ENCODE data around the gene ARHGAP35. TPM values are rescaled to one million over a fixed set of nuclear protein-coding genes. Genes with fewer than 3 reads are reported as not detected.

ARHGAP35 gene
- total RNA-seq, 1 experiment from 2014 or later, result 81.7 TPM

DNA sequence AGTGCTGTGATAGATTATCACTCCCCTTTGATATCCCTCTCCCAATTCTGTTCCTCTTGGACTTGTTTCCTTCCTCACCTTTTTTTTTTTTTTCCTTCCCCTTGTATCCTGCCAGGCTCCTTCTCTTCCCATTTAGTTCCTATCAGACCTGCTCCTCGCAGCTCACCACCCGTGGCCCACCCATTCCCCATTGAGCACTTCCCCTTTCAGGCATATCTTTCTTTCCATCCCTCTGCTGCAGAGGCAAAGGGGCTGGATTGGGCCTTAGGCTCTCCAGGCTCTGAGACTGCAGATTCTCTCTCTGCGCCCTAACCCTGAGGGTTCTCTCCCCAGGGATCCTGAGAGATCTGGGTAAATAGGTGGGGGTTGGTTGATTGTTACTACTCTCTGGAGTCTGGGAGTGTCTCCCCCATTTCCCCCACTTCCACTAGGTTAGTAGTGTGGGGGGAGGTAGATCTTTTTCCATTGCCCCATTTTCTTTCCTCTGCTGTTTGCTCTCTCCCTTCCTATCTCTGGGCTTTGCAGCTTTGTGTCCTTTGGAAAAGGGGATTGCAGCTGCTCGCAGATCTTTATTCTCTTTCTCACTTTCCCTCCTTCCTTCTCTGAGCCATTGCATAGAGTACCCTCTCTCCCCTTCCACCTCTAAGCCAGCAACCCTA, 2.3 kb downstream of the ARHGAP35 start:
- Histone ChIP-seq H3K36me3 (ENCODE audit: control insufficient read depth, insufficient read depth, low read length) (peaks cover 3% of the 10 kb centered on the region), H3K9me3 (no peaks in the 10 kb centered on the region), H3K27me3 (replicated peaks; ENCODE audit: control insufficient read depth, insufficient read depth, low read length) (no peaks in the 10 kb centered on the region), H3K4me1 (peaks cover 54% of the 10 kb centered on the region), H3K4me3 (ENCODE audit: low read depth, low read length) (peak overlapping the region; percentile 90)
- TF ChIP-seq, protein P1, sequence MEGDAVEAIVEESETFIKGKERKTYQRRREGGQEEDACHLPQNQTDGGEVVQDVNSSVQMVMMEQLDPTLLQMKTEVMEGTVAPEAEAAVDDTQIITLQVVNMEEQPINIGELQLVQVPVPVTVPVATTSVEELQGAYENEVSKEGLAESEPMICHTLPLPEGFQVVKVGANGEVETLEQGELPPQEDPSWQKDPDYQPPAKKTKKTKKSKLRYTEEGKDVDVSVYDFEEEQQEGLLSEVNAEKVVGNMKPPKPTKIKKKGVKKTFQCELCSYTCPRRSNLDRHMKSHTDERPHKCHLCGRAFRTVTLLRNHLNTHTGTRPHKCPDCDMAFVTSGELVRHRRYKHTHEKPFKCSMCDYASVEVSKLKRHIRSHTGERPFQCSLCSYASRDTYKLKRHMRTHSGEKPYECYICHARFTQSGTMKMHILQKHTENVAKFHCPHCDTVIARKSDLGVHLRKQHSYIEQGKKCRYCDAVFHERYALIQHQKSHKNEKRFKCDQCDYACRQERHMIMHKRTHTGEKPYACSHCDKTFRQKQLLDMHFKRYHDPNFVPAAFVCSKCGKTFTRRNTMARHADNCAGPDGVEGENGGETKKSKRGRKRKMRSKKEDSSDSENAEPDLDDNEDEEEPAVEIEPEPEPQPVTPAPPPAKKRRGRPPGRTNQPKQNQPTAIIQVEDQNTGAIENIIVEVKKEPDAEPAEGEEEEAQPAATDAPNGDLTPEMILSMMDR (IDR thresholded peaks at IDR 0.05; ENCODE audit: insufficient read depth in 1 of 2, low read depth in 1 of 2, low read length in 1 of 2, severe bottlenecking in 1 of 2, unreplicated experiment in 1 of 2), result no peak
- no peak overlapping the region for H3K4me3 Mint-ChIP-seq (ENCODE audit: unreplicated experiment)
- H3K9me3 Mint-ChIP-seq (ENCODE audit: unreplicated experiment), result no peaks in the 10 kb centered on the region
- peaks cover 31% of the 10 kb centered on the region for H3K36me3 Mint-ChIP-seq (ENCODE audit: insufficient read depth, unreplicated experiment)
- CTCF ChIA-PET, result no interaction called here
- DNase-seq, result peak in 1 of 2 experiments; percentile 21
- H3K4me1 Mint-ChIP-seq (ENCODE audit: low read depth, unreplicated experiment), result peaks cover 14% of the 10 kb centered on the region
- POLR2A ChIA-PET, result no interaction called here
- BruUV-seq (replicated peaks), result no TSS peak
- intact Hi-C loops (cut with micrococcal nuclease; ENCODE audit: unreplicated experiment), result loop anchor here (10.0 kb wide), 2 partner anchors 112 to 392 kb away; partner anchors contain the start of gene CCDC9
- H3K27me3 Mint-ChIP-seq (ENCODE audit: insufficient read depth, unreplicated experiment), result no peaks in the 10 kb centered on the region
- H3K27ac Mint-ChIP-seq (ENCODE audit: unreplicated experiment), result no peak overlapping the region

DNA sequence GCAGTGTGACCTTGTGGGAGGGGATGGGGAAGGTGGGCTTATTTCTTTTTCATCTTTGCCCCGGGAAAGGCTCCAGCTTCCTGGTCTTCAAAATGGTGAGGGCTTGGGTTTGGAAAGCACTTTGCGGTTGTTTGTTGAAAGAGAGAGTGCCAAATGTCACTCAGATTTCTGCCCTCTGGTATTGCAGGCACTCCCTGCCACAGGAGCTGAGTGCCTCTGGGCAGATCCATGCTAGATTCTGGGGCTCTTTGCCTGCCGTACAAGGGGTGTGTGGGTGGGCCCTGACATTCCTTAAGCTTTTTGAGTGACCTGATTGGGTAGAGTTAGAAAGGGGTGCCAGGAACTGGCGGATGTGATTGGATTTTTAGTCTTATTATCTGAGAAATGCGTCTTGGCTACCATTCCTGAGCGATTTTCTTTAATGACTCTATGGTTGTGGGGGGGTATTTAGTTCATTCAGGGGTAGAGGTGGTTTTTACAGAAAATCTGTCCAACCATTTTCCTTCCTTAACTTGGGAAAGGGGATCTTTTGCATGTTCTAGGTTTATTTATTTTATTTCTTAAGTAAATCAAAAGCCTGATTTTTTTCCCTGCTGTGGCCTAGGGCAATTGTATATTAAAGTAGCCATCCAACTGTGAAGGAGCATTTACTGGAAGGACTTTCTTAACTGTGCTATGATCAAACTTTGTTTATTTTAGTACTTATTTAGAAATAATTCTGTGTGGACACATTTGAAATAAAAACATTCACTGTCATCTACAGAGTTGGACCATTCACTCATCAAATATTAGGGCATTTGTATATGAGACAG, 3.2 kb downstream of the ARHGAP35 start:
- intact Hi-C loops (cut with micrococcal nuclease; ENCODE audit: unreplicated experiment), result loop anchor here (10.0 kb wide), 2 partner anchors 111 to 391 kb away; partner anchors contain the start of gene CCDC9
- peaks cover 3% of the 10 kb centered on the region for H3K36me3 ChIP-seq (ENCODE audit: control insufficient read depth, insufficient read depth, low read length)
- H3K27me3 ChIP-seq (replicated peaks; ENCODE audit: control insufficient read depth, insufficient read depth, low read length), result no peaks in the 10 kb centered on the region
- ChIA-PET CTCF (interaction anchor here (0.8 kb wide), 1 partner anchor 127 kb away, joined by 4 read pairs; no protein-coding TSS in a partner anchor), POLR2A (no interaction called here)
- Mint-ChIP-seq H3K4me1 (ENCODE audit: low read depth, unreplicated experiment) (peaks cover 20% of the 10 kb centered on the region), H3K27me3 (ENCODE audit: insufficient read depth, unreplicated experiment) (no peaks in the 10 kb centered on the region), H3K4me3 (ENCODE audit: unreplicated experiment) (no peak overlapping the region), H3K27ac (ENCODE audit: unreplicated experiment) (no peak overlapping the region), H3K36me3 (ENCODE audit: insufficient read depth, unreplicated experiment) (peaks cover 35% of the 10 kb centered on the region), H3K9me3 (ENCODE audit: unreplicated experiment) (no peaks in the 10 kb centered on the region)
- peaks cover 59% of the 10 kb centered on the region for H3K4me1 ChIP-seq
- H3K9me3 ChIP-seq, result no peaks in the 10 kb centered on the region
- peak overlapping the region; percentile 2; the same call in 1 of the 2 replicates for H3K4me3 ChIP-seq (ENCODE audit: low read depth, low read length)
- DNase-seq, result peak in 1 of 2 experiments; percentile 44
- TF ChIP-seq, protein P1 (IDR thresholded peaks at IDR 0.05; ENCODE audit: insufficient read depth in 1 of 2, low read depth in 1 of 2, low read length in 1 of 2, severe bottlenecking in 1 of 2, unreplicated experiment in 1 of 2), result no peak
- TSS peak; percentile 12 for BruUV-seq (replicated peaks)

DNA sequence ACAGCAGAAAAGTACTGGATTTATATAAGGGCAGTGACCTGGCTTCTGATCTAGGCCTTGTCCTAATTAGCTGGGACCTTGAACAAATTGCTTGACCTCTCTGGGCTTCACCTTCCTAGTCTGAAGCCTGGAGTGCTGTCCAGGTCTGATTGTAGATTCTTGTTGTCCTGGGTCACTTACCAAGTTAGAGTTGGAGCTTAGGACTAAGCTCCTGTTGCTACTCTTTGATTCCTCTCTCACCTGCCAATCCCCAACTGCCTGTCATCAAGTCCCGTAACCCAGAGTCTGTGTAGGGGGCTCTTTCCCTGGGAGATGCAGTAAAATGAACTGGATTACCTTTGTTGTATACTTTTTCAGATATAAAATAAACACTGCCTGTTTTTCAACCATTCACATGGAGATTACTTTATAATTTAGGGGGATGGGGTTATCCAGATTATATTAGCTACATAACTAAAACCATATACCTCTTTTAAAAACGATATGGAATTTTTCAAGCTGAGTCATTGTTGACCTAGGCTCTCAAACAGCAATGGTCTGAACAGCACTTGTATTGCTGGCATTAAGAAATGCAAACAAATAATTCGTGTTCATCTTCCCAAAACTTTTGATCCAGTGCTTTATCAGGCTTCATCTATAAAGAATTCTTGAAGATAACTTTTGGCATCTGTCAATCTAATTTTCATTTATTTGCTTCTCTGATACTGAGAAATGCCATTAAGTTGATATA, 5.8 kb downstream of the ARHGAP35 start:
- no peaks in the 10 kb centered on the region for H3K9me3 ChIP-seq
- intact Hi-C loops (cut with micrococcal nuclease; ENCODE audit: unreplicated experiment), result loop anchor here (1.0 to 10.0 kb wide), 4 partner anchors 9 to 388 kb away; partner anchors contain the start of gene CCDC9
- H3K27me3 Mint-ChIP-seq (ENCODE audit: insufficient read depth, unreplicated experiment), result no peaks in the 10 kb centered on the region
- peaks cover 20% of the 10 kb centered on the region for H3K4me1 Mint-ChIP-seq (ENCODE audit: low read depth, unreplicated experiment)
- H3K9me3 Mint-ChIP-seq (ENCODE audit: unreplicated experiment), result no peaks in the 10 kb centered on the region
- ChIA-PET POLR2A (interaction anchor here (1.3 kb wide), 1 partner anchor 8 kb away, joined by 5 read pairs; no protein-coding TSS in a partner anchor), CTCF (interaction anchor here (0.9 to 2.1 kb wide), 4 partner anchors 14 to 124 kb away, joined by 3 to 9 read pairs (median 4); no protein-coding TSS in a partner anchor)
- H3K4me3 Mint-ChIP-seq (ENCODE audit: unreplicated experiment), result peak overlapping the region; percentile 12
- no TSS peak for BruUV-seq (replicated peaks)
- peaks cover 59% of the 10 kb centered on the region for H3K4me1 ChIP-seq
- peak overlapping the region; percentile 73 for H3K27ac Mint-ChIP-seq (ENCODE audit: unreplicated experiment)
- H3K4me3 ChIP-seq (ENCODE audit: low read depth, low read length), result no peak overlapping the region
- H3K27me3 ChIP-seq (replicated peaks; ENCODE audit: control insufficient read depth, insufficient read depth, low read length), result no peaks in the 10 kb centered on the region
- DNase-seq, result peak in 1 of 2 experiments; percentile 33
- H3K36me3 Mint-ChIP-seq (ENCODE audit: insufficient read depth, unreplicated experiment), result peaks cover 24% of the 10 kb centered on the region
- peaks cover 3% of the 10 kb centered on the region for H3K36me3 ChIP-seq (ENCODE audit: control insufficient read depth, insufficient read depth, low read length)
- TF ChIP-seq, protein P1 (IDR thresholded peaks at IDR 0.05; ENCODE audit: insufficient read depth in 1 of 2, low read depth in 1 of 2, low read length in 1 of 2, severe bottlenecking in 1 of 2, unreplicated experiment in 1 of 2), result no peak
